HG02759 (cell line): ENCODE measurements around the gene GNAQ.
A peak's percentile ranks its signal among the peaks of the same experiment; 100 is the strongest.

Source experiments
- ATAC-seq: cut with Tn5 transposase; IDR thresholded peaks from one replicate; pipeline ENCODE4 v1.9.1; 2021; ENCODE audit warnings: mild to moderate bottlenecking, moderate library complexity; ENCODE audit not compliant: unreplicated experiment

The GNAQ gene

GRCh38 chr9:77909306-77909705 is 122.3 kb downstream of the GNAQ start:
- ATAC-seq: no peak

DNA sequence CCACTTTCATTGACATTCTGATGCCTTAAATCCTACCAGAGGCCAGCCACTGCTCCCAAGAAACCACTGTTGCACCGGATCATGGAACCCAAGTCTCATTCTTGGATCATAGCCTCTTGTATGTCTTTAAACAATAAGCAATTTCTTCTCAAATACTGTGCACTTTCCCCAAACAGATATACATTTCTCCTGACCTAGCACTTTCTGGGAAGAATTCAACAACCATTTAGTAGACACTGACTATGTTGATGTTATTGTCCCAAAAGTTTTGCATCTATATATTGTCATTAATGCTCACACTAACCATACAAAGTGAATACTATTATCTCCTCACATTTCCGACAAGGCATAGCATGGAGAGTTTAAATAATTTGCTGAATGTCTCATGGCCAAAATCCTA is 123.3 kb downstream of the GNAQ start:
- no peak for ATAC-seq

GRCh38 chr9:77907585-77907984 is 124.0 kb downstream of the GNAQ start:
- ATAC-seq: no peak

GRCh38 chr9:77906991-77907390 is 124.6 kb downstream of the GNAQ start:
- ATAC-seq: no peak

DNA sequence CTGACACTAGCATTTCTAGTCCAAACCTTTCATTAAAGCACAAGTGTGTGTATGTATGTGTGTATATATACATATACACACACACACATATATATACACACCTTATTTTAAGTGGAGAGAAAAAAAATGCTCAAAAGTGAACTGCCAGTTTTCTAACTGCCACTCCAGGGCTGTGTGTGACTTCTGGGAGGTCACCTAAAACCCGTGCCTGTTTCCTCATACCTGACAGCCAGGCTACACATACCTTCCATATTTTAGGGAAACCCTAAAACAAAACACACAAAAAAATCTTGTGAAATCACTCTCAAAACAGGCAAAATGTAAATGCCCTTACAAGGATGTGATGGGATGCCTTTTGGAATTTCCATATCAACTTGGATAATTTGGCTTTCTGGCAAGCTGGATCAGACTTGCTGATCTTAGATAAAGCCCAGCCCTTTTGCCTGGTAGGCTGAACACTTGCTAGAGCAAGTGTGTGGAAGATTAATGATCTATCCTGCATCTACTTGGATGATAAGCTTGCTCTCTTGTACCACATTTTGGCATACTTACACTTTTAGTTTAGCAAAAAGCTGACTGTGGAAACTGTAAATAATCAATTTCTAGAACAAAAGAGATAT is 127.8 kb downstream of the GNAQ start:
- ATAC-seq: no peak

GRCh38 chr9:77901771-77902170 is 129.8 kb downstream of the GNAQ start:
- no peak for ATAC-seq

GRCh38 chr9:77901018-77901417 is 130.6 kb downstream of the GNAQ start:
- no peak for ATAC-seq

- no peak for ATAC-seq
Measured at GRCh38 chr9:77899679-77900354, 131.8 kb downstream of the GNAQ start.

DNA sequence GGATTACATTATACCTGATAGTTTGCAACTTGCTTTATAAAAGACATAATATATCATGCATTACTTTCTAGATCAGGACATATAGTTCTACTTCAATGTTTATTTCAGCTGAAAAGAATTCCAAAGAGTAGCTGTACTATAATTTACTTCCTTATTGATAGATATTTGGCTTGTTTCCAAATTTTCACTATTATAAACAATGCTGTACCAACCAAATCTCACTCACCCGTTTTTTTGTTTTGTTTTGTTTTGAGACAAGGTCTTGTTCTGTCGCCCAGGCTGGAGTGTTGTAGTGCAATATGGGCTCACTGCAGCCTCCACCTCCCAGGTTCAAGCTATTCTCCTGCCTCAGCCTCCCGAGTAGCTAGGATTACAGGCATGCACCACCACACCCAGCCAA is 132.7 kb downstream of the GNAQ start:
- no peak for ATAC-seq

DNA sequence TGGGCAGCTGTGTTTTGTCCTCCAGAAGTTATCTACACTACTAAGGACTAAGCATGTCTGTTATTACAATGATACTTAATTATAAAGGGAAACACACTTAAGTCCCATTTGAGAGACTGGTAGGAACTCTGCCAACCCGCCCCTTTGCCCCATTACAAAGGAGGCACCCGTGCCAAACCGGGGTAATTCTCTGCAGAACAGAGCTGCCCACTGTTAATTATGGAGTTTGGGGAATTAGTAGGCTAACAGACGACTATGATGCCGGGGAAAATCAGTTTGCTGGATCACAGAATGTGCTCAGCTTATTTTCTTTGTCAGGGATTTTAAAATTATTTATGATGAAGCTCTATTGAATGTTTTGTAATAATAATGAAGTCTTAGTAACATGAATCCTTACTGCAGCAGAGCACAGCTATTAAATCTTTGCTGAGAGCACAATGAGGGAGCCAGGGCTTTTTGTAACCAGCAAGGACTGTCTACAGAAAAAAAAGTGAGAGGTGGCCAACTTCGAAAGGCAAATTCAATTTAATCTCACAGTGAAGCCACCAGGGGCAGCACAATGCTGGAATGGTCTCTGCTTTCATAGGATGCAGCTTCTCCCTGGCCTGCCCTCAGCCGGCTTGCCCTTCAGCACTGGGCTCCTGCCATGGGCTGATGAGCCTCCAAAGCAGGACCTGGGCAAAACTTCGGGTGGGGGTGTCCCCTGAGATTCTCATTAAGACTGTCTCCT is 134.5 kb downstream of the GNAQ start:
- ATAC-seq: no peak

GRCh38 chr9:77896269-77896937 is 135.2 kb downstream of the GNAQ start:
- ATAC-seq: no peak

- ATAC-seq: no peak
Measured at GRCh38 chr9:77893706-77894105, 137.9 kb downstream of the GNAQ start.

GRCh38 chr9:77892955-77893514 is 138.6 kb downstream of the GNAQ start:
- ATAC-seq: no peak

DNA sequence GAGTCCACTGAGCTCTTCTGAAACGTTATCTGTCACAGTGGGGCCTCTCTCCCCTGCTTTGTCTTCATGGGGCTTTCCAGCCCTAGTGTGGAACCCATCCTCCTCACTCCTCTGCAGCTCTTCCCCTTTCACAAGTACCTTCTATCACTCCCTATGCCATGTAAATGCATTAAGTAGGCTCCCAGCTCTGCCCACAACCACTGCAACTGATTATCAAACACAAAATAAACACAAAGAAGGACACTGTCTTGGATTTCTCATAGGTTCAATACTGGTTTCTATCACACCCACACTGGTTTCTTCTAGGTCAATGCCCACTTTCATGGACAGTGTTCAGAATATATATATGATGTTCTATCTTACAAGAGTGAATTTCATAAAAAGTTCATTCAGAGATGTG is 139.4 kb downstream of the GNAQ start:
- ATAC-seq: peak; percentile 84

DNA sequence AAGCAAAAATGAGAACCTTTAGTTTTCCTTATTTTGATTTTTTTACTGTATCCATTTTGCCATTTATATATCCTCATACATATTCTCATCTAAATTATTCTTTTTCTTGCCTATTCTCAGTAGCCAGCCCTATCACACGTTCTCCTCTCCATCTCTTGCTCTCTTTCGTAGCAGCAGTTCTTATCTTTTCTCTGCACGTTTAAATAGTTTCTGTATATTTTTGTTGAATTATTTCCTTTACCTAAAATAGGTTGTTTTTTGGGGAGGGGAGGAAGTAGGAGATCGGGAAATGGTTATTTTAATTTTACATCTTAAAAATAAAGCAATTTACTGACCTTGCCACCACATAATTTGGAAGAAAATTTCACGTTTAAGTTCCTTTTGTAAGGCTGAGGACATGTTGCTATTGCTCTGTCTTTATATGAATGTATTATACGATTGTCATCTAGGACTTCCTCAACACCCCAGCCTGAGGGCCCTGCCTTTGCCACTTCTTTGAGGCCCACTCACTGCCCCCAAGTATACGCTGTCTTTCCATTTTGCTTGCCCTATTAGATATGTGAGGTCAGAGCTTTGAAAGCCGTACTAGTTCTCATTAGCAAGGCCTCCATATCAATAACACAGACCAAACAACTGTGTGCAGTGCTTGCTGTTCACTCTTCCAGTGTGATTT is 140.3 kb downstream of the GNAQ start:
- ATAC-seq: no peak

DNA sequence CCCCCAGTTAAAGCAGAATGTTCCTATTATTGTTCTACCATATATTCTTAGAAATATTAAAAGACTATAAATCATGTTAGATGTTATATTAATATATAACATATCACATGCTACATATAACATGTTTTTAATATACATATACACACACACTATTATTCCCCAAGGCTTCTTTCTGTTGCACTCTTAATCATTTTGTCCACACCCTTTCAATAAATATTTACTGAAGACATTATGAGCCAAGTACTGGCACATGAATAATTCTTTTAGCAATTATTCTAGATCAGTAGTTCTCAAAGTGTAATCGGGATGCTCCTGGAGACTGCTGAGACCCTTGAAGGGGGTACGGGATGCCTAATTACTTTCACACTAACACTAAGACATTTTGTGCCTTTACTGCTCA is 143.9 kb downstream of the GNAQ start:
- no peak for ATAC-seq

- ATAC-seq: no peak
Measured at GRCh38 chr9:77885104-77885672, 146.4 kb downstream of the GNAQ start.

DNA sequence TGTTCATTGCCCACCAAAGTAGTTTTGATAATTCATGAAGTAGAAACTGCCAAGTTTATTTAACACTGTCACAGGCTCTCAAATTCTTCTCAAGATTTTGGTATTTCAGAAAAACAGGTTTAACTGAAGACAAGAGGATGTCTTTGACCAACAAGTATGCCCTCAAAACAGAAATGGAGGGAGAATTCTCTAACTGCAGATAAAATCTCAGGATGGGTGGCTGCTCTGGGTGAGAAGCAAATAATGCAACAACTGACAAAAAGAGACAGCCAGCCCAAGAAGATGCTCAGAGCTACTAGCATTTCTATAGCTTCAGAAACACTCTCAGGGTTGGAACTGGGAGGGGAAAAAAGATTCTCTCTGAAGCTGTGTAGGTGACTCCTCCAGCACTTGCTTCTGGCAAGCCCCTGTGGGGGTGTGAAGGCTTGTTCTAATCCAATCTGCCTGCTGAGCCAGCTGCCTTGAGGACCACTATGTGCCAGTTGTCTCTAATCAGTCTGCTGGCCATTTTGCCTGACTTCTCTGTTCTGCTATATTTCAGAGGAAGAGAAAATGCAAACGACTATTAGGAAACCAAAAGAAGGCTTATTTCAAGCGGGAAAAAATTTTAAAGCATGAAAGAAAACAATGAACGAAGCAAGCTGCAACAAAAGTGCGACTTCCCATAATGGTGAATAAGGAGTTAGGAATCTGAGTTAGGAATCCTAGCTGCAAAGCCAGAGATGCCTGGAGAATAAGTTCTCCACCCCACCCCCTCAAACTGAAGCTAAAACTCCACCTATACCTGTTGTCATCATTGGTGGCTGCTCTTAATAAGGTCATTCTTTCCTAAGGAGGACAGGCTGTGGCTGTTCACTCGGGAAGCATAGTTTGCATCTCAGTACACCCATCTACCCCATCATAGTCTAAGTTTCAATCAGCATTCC is 147.5 kb downstream of the GNAQ start:
- no peak for ATAC-seq

- ATAC-seq: no peak
Measured at GRCh38 chr9:77883133-77883532, 148.5 kb downstream of the GNAQ start.
